IMR-90 (cell line): ENCODE measurements around the gene POLR1G. TPM values are rescaled to one million over a fixed set of nuclear protein-coding genes. Genes with fewer than 3 reads are reported as not detected.

Source experiments
- ATAC-seq: fragments of 200-7000 bp; cut with Tn5 transposase; 2 replicates; pipeline ENCODE4 v1.9.1; 2020; ENCODE audit warnings: low read depth, mild to moderate bottlenecking, moderate library complexity
- BruUV-seq: library from RNA; stranded (reverse); fragments of 400-500 nt; replicated peaks from 2 replicates; lab custom pipeline; 2021; lab: Mats Ljungman, UMichigan
- CTCF ChIA-PET: fragments of 300-600 bp; formaldehyde crosslinking; extraction: SDS; loops from one replicate; lab custom pipeline; 2021; ENCODE audit warnings: antibody characterized with exemption; lab: Yijun Ruan, JAX
- POLR2A ChIA-PET: fragments of 300-600 bp; sonication (Branson Sonifier 250); formaldehyde crosslinking; loops from one replicate; lab custom pipeline; 2022; ENCODE audit warnings: antibody characterized with exemption; ENCODE audit not compliant: unreplicated experiment; lab: Charles Lee
- DNase-seq: peaks from one replicate; pipeline ENCODE4 v3.0.0; 2013
- H2AFZ ChIP-seq: replicated peaks from 2 replicates; pipeline ENCODE3; 2013; ENCODE audit warnings: low read length, mild to moderate bottlenecking; ENCODE audit not compliant: poor library complexity
- H2AK5ac ChIP-seq: 2 replicates; pipeline ENCODE4 v1.6.1; 2013; ENCODE audit warnings: low read depth, low read length, inconsistent platforms
- H2AK9ac ChIP-seq: replicated peaks from 2 replicates; pipeline ENCODE3; 2013; ENCODE audit warnings: mild to moderate bottlenecking, low read depth, low read length, moderate library complexity; ENCODE audit not compliant: poor library complexity
- H2BK120ac ChIP-seq: 2 replicates; pipeline ENCODE4 v1.6.1; 2013; ENCODE audit warnings: low read depth, low read length, inconsistent platforms
- H2BK15ac ChIP-seq: 3 replicates; pipeline ENCODE4 v1.6.1; 2013; ENCODE audit warnings: low read depth, low read length, inconsistent platforms
- H2BK20ac ChIP-seq: 2 replicates; pipeline ENCODE4 v1.6.1; 2013; ENCODE audit warnings: low read depth, mild to moderate bottlenecking, inconsistent platforms, low read length, moderate library complexity
- H2BK5ac ChIP-seq: 2 replicates; pipeline ENCODE4 v1.6.1; 2013; ENCODE audit warnings: mild to moderate bottlenecking, low read depth, low read length, inconsistent platforms; ENCODE audit not compliant: poor library complexity, severe bottlenecking
- H3K14ac ChIP-seq: replicated peaks from 2 replicates; pipeline ENCODE4 v1.6.1; 2013; ENCODE audit warnings: low read depth, low read length, inconsistent platforms
- H3K18ac ChIP-seq: 2 replicates; pipeline ENCODE4 v1.6.1; 2013; ENCODE audit warnings: low read depth, low read length, control low read depth
- H3K23ac ChIP-seq: 2 replicates; pipeline ENCODE4 v1.6.1; 2013; ENCODE audit warnings: low read depth, low read length, inconsistent platforms
- H3K27ac ChIP-seq: 2 replicates; pipeline ENCODE4 v1.5.1; 2013; ENCODE audit warnings: mild to moderate bottlenecking, control low read depth, low read length; ENCODE audit not compliant: insufficient read depth
- H3K27me3 ChIP-seq: 2 replicates; pipeline ENCODE4 v1.6.1; 2013; ENCODE audit warnings: low read length; ENCODE audit not compliant: control insufficient read depth, insufficient read depth
- H3K36me3 ChIP-seq: 2 replicates; pipeline ENCODE4 v1.6.1; 2013; ENCODE audit warnings: low read length, mixed read lengths; ENCODE audit not compliant: control insufficient read depth, insufficient read depth
- H3K4ac ChIP-seq: 2 replicates; pipeline ENCODE4 v1.6.1; 2013; ENCODE audit warnings: low read depth, low read length, inconsistent platforms
- H3K4me1 ChIP-seq: 2 replicates; pipeline ENCODE4 v1.6.1; 2013; ENCODE audit warnings: low read length, mixed read lengths; ENCODE audit not compliant: control insufficient read depth, insufficient read depth
- H3K4me2 ChIP-seq: 2 replicates; pipeline ENCODE4 v1.6.1; 2013; ENCODE audit warnings: low read depth, mild to moderate bottlenecking, control low read depth, low read length, moderate library complexity
- H3K4me3 ChIP-seq: 2 replicates; pipeline ENCODE4 v1.5.1; 2013; ENCODE audit warnings: low read depth, mild to moderate bottlenecking, control low read depth, low read length, moderate library complexity; ENCODE audit not compliant: insufficient read depth
- H3K56ac ChIP-seq: 2 replicates; pipeline ENCODE4 v1.6.1; 2013; ENCODE audit warnings: low read length, inconsistent platforms; ENCODE audit not compliant: insufficient read depth; ENCODE audit errors: extremely low read depth
- H3K79me1 ChIP-seq, 2 experiments: 2 replicates each; pipeline ENCODE4 v1.6.1; 2013; ENCODE audit warnings: low read length in 2 of 2, inconsistent platforms in 1 of 2, low read depth in 1 of 2
- H3K9ac ChIP-seq: 2 replicates; pipeline ENCODE4 v1.6.1; 2013; ENCODE audit warnings: low read depth, low read length, control low read depth
- H3K9me1 ChIP-seq: 2 replicates; pipeline ENCODE4 v1.6.1; 2013; ENCODE audit warnings: low read length, inconsistent platforms; ENCODE audit not compliant: insufficient read depth
- H3K9me3 ChIP-seq: 2 replicates; pipeline ENCODE4 v1.6.1; 2013; ENCODE audit warnings: low read length; ENCODE audit not compliant: control insufficient read depth, insufficient read depth
- H4K20me1 ChIP-seq: 2 replicates; pipeline ENCODE4 v1.6.1; 2013; ENCODE audit warnings: low read length, inconsistent platforms; ENCODE audit not compliant: insufficient read depth
- H4K5ac ChIP-seq: 2 replicates; pipeline ENCODE4 v1.6.1; 2013; ENCODE audit warnings: mild to moderate bottlenecking, low read depth, low read length, control low read depth
- H4K8ac ChIP-seq, 2 experiments: 2 replicates each; pipeline ENCODE4 v1.6.1; 2013; ENCODE audit warnings: low read depth in 2 of 2, low read length in 2 of 2, control low read depth in 1 of 2, inconsistent platforms in 1 of 2
- H4K91ac ChIP-seq: 2 replicates; pipeline ENCODE4 v1.6.1; 2013; ENCODE audit warnings: low read depth, low read length, inconsistent platforms; ENCODE audit not compliant: insufficient read depth
- BHLHE40 ChIP-seq: fragments of 150-350 bp; IDR thresholded peaks from 2 replicates; pipeline ENCODE4 v1.6.1; 2016; ENCODE audit warnings: mild to moderate bottlenecking, low read depth, low read length
- CEBPB ChIP-seq: IDR thresholded peaks from 2 replicates; pipeline ENCODE4 v1.6.1; 2012; ENCODE audit warnings: low read depth, low read length, improper control_type of control experiment
- CHD1 ChIP-seq: IDR thresholded peaks from 2 replicates; pipeline ENCODE4 v1.6.1; 2012; ENCODE audit warnings: low read depth, low read length, improper control_type of control experiment
- ELK1 ChIP-seq: fragments of 150-350 bp; IDR thresholded peaks from 2 replicates; pipeline ENCODE4 v1.6.1; 2016; ENCODE audit warnings: low read depth, mild to moderate bottlenecking, low read length, moderate library complexity, borderline replicate concordance
- FOS ChIP-seq: fragments of 150-350 bp; IDR thresholded peaks from 2 replicates; pipeline ENCODE4 v1.6.1; 2016; ENCODE audit warnings: low read depth, low read length
- MAFK ChIP-seq: IDR thresholded peaks from 2 replicates; pipeline ENCODE4 v1.6.1; 2012; ENCODE audit warnings: low read depth, low read length, improper control_type of control experiment
- MAZ ChIP-seq: IDR thresholded peaks from 2 replicates; pipeline ENCODE4 v1.6.1; 2012; ENCODE audit warnings: low read depth, mild to moderate bottlenecking, low read length, improper control_type of control experiment, moderate library complexity, borderline replicate concordance
- MXI1 ChIP-seq: IDR thresholded peaks from 2 replicates; pipeline ENCODE4 v1.6.1; 2012; ENCODE audit warnings: low read depth, mild to moderate bottlenecking, low read length, moderate library complexity, borderline replicate concordance
- NFE2L2 ChIP-seq: fragments of 150-350 bp; IDR thresholded peaks from 2 replicates; pipeline ENCODE4 v1.6.1; 2016; ENCODE audit warnings: low read depth, mild to moderate bottlenecking, low read length
- POLR2A ChIP-seq: IDR thresholded peaks from 2 replicates; pipeline ENCODE4 v1.6.1; 2012; ENCODE audit warnings: mild to moderate bottlenecking, low read depth, low read length
- RAD21 ChIP-seq: IDR thresholded peaks from 2 replicates; pipeline ENCODE4 v1.6.1; 2012; ENCODE audit warnings: low read length, improper control_type of control experiment
- RCOR1 ChIP-seq: IDR thresholded peaks from 2 replicates; pipeline ENCODE4 v1.6.1; 2012; ENCODE audit warnings: mild to moderate bottlenecking, low read length, improper control_type of control experiment; ENCODE audit not compliant: insufficient replicate concordance
- RFX5 ChIP-seq: IDR thresholded peaks from 2 replicates; pipeline ENCODE4 v1.8.0; 2012; ENCODE audit warnings: low read depth, mild to moderate bottlenecking, low read length, moderate library complexity
- SMC3 ChIP-seq: fragments of 150-350 bp; IDR thresholded peaks from 2 replicates; pipeline ENCODE4 v1.6.1; 2016; ENCODE audit warnings: low read depth, mild to moderate bottlenecking, antibody characterized with exemption, low read length, moderate library complexity
- USF2 ChIP-seq: fragments of 150-350 bp; IDR thresholded peaks from 2 replicates; pipeline ENCODE4 v1.6.1; 2017; ENCODE audit warnings: mild to moderate bottlenecking, antibody characterized with exemption, low read length, low read depth
- WGBS, 2 experiments: methylation state at CpG; one replicate each; pipeline versions ENCODE4 v1.1.5 to v1.1.7; 2013; ENCODE audit warnings: missing lambda C conversion rate in 2 of 2; ENCODE audit not compliant: insufficient read length in 1 of 2; ENCODE audit errors: extremely low coverage in 2 of 2; 5-methylcytosine and 5-hydroxymethylcytosine counted together
- dilution Hi-C: fragments of 300-500 bp; cut with HindIII; formaldehyde crosslinking; loops from one replicate; pipeline ENCODE4 v1.14.3; 2018; ENCODE audit warnings: low sequenced_read_pairs; ENCODE audit not compliant: unreplicated experiment
- in situ Hi-C: fragments of 300-500 bp; cut with MboI; formaldehyde crosslinking; loops from 3 replicates; pipeline ENCODE4 v1.14.3; 2019; ENCODE audit warnings: low sequenced_read_pairs, inconsistent platforms, mixed read lengths
- intact Hi-C: fragments of 100-400 bp; cut with micrococcal nuclease; formaldehyde crosslinking; loops from 2 replicates; pipeline ENCODE4 v1.10.0; 2022
- polyA plus RNA-seq, 3 experiments: library from polyadenylated mRNA; depleted of rRNA; stranded (reverse); fragments of >200 nt; gene quantifications; 2 replicates each; pipeline ENCODE4 v1.2.3, GENCODE V29; 2012; ENCODE audit warnings: low replicate concordance in 1 of 3
- total RNA-seq: library from RNA; depleted of rRNA; stranded (reverse); fragments of >200 nt; gene quantifications from 2 replicates; pipeline ENCODE4 v1.2.3, GENCODE V29; 2012

Gene POLR1G
- total and polyA plus RNA-seq, 2 of the 4 experiments (the other 2 are of a cell fraction) = 8.0 to 12.5 TPM

- ChIA-PET CTCF (interaction anchor here (1.3 kb wide), 1 partner anchor 15 kb away, joined by 3 read pairs; no protein-coding TSS in a partner anchor), POLR2A (no interaction called here)
- no peak overlapping the region for H3K14ac ChIP-seq
- DNase-seq (no peak), ATAC-seq (no peak)
- no peaks in the 10 kb centered on the region for H3K9me1 ChIP-seq
- dilution Hi-C loops (no loop called here), in situ Hi-C loops (no loop called here), intact Hi-C loops (no loop called here)
- no peak overlapping the region for H3K27ac ChIP-seq
- H3K4me1 ChIP-seq = no peaks in the 10 kb centered on the region
- H4K91ac ChIP-seq = no peak overlapping the region
- 90% methylated on average over 2 of the region's 21 CpGs; no CpG with 5 or more reads in 1 of the 2 experiments for WGBS, 2 experiments
- no peak overlapping the region for H2AFZ ChIP-seq
- no peak overlapping the region for H2BK5ac ChIP-seq
- H3K4ac ChIP-seq = no peak overlapping the region
- H2BK15ac ChIP-seq = no peak overlapping the region
- no peaks in the 10 kb centered on the region for H3K9me3 ChIP-seq
- no peak overlapping the region for H4K5ac ChIP-seq
- no peak overlapping the region for H3K4me2 ChIP-seq
- no peak overlapping the region for H2BK120ac ChIP-seq
- H3K56ac ChIP-seq = no peak overlapping the region
- no peak overlapping the region for H2AK5ac ChIP-seq
- no peak overlapping the region for H3K4me3 ChIP-seq
- no peaks in the 10 kb centered on the region; the same call in none of the 2 replicates for H3K36me3 ChIP-seq
- no peak overlapping the region for H4K8ac ChIP-seq
- H2BK20ac ChIP-seq = no peak overlapping the region
- no peaks in the 10 kb centered on the region for H3K79me1 ChIP-seq
- H2AK9ac ChIP-seq = peak overlapping the region; percentile 75
- H4K20me1 ChIP-seq = no peaks in the 10 kb centered on the region
- no peak overlapping the region for H3K18ac ChIP-seq
- no peak overlapping the region for H3K9ac ChIP-seq
- H3K23ac ChIP-seq = no peak overlapping the region
- H3K27me3 ChIP-seq = no peaks in the 10 kb centered on the region
- BruUV-seq = no TSS peak
- TF ChIP-seq USF2 (no peak), BHLHE40 (no peak), RFX5 (no peak), RAD21 (no peak), SMC3 (no peak), RCOR1 (no peak), MXI1 (no peak), ELK1 (no peak), NFE2L2 (no peak), POLR2A (no peak), CHD1 (no peak), FOS (no peak), MAZ (no peak), MAFK (no peak), CEBPB (no peak)
These were observed 14.4 kb upstream of the POLR1G start for GRCh38 chr19:45391871-45392665.
